ENCODE measurements around the gene SLAMF7.

DNA sequence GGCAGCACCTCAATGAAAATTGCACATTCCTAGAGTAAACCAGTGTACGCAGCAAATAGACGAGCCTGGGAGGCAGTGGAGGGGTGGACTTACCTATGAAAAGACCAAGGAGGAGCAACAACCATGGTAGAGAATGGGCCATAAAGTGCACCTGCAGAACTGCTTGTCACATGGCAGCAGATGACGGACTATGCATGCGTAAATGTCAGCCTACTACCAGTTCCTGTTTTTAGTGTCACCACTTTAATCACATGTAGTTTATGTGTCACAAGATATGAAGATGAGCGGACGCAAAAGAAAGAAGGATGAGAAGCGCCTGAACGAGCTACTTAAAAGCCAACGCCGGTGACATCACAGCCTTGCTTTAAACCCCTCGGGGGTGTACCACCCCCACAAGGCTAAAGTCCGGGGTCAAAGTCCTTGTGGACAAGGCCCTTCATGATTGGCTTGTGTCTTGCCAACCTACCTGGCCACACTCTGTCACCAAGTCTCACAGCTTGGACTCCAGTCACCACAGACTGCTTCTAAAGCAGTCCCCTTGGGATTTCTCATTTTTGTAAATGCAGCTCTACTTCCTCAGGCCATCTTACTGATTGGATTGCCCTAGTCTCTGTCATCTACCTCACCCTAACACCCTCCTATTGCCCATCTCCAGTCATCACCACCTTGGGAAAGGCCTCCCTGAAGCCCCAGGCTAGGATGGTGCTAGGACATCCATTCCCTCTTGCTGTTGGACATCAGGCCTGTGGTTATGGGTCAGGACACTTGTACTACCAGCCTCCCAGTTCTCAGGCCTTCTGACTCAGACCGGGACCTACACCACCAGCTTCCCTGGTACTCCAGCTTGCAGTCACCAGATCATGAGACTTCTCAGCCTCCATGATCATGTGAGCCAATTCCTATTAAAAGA lies 50.9 kb downstream of the SLAMF7 start:
- TF ChIP-seq, protein P1, sequence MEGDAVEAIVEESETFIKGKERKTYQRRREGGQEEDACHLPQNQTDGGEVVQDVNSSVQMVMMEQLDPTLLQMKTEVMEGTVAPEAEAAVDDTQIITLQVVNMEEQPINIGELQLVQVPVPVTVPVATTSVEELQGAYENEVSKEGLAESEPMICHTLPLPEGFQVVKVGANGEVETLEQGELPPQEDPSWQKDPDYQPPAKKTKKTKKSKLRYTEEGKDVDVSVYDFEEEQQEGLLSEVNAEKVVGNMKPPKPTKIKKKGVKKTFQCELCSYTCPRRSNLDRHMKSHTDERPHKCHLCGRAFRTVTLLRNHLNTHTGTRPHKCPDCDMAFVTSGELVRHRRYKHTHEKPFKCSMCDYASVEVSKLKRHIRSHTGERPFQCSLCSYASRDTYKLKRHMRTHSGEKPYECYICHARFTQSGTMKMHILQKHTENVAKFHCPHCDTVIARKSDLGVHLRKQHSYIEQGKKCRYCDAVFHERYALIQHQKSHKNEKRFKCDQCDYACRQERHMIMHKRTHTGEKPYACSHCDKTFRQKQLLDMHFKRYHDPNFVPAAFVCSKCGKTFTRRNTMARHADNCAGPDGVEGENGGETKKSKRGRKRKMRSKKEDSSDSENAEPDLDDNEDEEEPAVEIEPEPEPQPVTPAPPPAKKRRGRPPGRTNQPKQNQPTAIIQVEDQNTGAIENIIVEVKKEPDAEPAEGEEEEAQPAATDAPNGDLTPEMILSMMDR (conservative IDR thresholded peaks at IDR 0.05), result no peak
- TF ChIP-seq ZFX (IDR thresholded peaks at IDR 0.05), result no peak

Data from C4-2B (cell line).